PC-3 (cell line): ENCODE measurements around the gene ANKRD27.

Experiments
- CTCF ChIP-seq: fragments of 300-600 bp; sonication (generic); conservative IDR thresholded peaks from 2 replicates; pipeline ENCODE4 v1.5.1; 2017; ENCODE audit warnings: antibody characterized with exemption, low read depth, mild to moderate bottlenecking, low read length
- EZH2 ChIP-seq: fragments of 300-600 bp; sonication (generic); IDR thresholded peaks from one replicate; pipeline ENCODE4 v1.6.1; 2017; ENCODE audit warnings: antibody characterized with exemption, mild to moderate bottlenecking, low read length; ENCODE audit not compliant: unreplicated experiment
- EZH2phosphoT487 ChIP-seq: fragments of 300-600 bp; sonication (generic); IDR thresholded peaks from 2 replicates; pipeline ENCODE4 v1.6.1; 2018; ENCODE audit warnings: mild to moderate bottlenecking, antibody characterized with exemption, low read length, borderline replicate concordance

DNA sequence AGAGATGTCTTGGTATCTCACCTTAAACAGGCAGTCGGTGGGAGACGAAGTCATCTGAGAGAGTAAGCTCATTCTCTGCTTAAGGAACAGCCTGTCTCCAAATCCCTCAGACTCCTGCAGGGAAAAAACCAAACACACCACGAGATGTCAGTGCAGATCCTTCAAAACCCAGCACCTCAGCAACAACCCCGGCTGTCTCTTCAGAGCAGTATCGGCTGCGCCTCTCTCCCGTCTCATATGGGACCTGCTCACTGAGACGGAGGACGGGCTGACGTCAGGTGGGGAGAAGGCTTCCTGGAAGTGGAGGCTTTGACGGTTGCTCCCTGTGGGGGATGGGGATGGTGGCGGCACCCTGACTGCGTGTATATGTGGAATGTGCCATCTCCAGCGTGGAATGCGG lies 43.6 kb downstream of the ANKRD27 start:
- TF ChIP-seq EZH2phosphoT487 (no peak), CTCF (no peak), EZH2 (no peak)
